Hematopoietic multipotent progenitor cell treated with erythropoietin and hydrocortisone succinate and interleukin-3 and kit ligand, for 17 days (in vitro differentiated cells): Measurements from ENCODE around the gene WDR17.

ENCODE experiments used
- DNase-seq: peaks from one replicate; pipeline ENCODE4 v3.0.0-alpha.2; 2015; ENCODE audit warnings: low spot score

Gene WDR17

DNA sequence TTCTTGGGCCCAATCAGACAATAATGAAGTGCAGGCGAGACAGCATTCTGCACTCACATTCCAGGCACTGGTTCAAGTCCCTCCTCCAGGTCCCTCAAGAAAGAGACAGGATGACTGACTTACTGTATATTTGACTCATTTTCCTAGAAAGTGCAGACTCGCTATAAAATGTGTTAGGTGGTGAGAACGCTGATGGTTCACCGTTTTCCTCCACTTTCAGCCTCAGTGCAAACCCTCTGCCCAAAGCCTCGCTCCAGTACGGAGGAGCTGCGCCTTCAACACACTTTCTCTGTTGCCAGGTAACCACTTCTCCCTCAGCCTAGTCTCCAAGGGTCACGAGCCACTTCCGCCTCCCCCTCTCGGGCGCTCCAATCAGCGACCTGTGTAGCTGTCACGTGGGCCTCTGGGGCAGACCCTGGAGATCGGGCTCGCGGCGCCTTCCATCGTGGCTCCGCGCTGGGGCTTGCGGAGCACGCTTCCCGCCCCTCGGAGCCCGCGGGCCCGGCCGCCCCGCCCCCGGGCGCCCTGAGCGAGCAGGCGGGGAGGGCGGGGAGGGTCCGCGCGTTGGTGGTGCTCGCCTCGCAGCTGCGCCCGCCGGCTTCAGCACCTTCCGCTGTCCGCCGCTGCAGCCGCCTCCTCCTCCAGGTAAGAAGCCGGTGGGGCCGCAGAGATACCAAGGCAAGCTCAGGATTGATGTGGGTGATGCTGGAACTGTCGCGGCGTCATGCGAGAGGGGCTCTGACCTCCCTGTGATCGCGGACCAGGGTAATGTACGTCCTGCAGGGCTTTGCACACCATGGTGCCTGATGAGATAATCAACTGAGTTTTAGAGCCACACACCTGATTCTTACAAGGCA lies at the start of gene WDR17:
Gene WDR17, plus strand, starts transcription at position 407 of the 857 bp plus-strand sequence. CDS start 45,740 bp downstream, outside the sequence.
- peak; percentile 21 for DNase-seq

DNA sequence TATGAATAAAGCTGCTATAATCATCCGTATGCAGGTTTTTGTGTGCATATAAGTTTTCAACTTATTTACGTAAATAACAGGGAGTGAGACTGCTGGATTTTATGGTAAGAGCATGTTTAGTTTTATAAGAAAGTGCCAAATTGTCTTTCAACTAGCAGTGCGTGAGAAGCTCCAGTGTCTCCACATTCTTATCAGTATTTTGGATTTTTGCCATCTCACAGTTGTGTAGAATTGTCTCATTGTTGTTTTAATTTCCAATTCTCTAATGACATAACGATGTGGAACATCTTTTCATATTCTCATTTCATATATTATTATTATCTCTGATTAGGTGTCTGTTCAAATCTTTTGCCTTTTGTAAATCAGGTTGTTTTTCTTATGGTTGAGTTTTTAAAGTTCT lies 49.0 kb upstream of the WDR17 start:
- no peak for DNase-seq

DNA sequence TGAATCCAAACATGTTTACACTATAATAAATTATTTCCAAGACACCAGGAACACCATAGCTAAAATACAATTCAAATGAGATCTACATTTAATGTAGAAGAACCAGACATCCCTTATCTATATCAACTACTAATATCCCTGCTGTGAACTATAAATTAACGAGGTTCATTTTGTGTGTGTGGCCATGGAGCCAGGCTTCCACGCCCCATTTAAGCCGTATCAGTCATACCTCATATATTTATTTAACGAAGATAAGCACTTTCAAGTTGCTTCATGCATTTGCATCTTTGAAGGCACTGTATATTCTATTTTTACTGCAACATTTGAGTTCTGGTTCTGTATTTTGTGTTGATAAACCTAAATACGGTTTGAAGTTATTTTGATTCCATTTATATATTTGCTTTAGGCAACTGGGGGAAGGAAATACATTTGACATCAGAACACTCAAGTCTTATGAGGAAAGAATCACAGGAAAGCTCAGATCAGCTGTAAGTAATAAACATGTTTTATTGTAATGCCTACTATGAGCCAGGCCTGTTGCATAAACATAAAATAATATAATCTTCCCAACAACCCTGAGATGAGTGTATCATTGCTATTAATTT lies 45.1 kb upstream of the WDR17 start:
- DNase-seq, result no peak

DNA sequence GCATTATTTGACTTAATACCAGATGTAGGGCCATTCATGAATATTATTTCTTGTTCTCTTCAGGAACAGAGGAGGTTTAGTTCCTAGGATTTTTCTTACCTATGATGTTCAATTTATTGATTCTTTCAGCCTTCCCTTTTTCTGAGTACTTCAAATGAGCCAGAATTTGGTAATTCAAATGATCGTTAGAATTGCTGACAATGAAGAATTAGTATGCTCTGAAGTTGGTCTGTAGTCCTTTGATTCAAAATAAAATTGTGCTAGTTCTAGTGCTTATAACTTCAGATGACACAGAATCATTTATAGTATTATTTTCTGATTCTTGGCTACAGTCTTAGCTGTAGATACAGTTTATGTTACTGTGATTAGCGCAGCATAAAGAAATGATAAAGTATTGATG lies 35.2 kb upstream of the WDR17 start:
- DNase-seq, result no peak

DNA sequence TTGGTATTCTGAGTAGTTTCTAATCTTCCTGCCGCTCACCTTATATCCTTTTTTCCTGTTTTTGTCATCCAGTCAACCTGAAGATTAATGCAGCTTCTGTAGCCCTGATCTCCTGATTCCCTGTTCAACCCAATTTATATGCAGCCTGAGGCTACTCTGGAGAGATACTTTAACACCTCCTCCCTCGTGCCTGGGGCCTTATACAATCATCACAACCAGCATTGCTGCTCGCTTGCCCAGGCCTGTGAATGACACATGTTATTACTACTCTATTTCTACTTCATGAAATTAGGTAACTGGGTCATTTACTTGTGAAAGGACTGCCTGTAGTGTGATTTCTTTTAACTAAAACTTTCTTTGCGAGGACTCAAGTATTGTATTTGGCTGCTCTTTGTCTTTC lies 33.7 kb upstream of the WDR17 start:
- DNase-seq, result no peak

DNA sequence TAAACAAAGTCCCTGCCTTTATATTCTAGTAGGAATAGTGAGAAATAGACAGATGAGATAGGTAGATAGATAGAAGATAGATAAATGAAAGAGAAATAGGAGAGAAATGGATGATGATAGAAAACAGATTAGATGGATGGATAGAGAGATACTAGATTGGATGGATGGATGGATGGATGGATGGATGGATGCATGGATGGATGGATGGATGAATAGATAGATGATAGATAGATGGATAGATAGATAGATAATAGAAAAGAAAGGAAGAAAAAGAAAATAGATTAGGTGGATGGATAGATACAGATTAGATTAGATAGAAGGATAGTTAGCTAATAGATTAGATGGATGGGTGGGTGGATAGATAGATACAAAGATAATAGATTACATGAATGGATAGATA lies 33.2 kb upstream of the WDR17 start:
- no peak for DNase-seq

DNA sequence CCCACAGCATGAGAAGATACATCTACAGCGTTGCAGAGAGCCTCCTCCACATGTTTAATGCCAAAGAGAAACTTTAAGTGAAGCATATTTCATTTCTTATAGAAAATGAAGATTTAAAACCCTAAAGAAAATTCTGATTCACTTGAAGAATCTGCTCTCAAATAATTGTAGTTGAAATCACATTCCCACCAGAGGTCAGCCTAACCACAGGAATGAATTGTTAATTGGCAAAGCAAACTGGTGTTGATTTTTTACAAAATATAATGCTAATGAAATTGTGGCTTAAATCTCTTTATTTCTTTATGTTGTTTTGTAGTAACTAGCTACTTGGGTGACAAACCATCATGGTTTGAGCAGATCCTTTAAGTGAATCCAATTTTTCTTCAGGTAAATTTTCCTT lies 31.1 kb upstream of the WDR17 start:
- DNase-seq, result no peak

DNA sequence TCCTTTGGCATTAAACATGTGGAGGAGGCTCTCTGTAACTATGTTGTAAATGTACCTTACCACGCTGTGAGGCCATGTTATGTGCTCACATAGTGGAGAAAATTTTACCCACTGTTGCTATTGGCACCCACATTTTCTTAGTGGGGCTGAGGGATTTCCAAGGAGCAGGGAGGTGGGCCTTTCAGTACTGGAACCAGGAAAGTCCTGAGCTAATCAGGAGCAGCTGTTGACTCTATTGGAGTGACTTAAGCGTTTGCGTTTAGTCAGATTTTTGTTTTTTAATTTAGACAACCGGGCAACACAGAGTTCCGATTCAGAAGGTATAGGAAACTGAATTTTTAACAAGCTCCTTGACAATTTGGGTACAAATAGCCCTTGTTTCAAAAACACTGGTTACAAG lies 30.7 kb upstream of the WDR17 start:
- DNase-seq, result no peak

DNA sequence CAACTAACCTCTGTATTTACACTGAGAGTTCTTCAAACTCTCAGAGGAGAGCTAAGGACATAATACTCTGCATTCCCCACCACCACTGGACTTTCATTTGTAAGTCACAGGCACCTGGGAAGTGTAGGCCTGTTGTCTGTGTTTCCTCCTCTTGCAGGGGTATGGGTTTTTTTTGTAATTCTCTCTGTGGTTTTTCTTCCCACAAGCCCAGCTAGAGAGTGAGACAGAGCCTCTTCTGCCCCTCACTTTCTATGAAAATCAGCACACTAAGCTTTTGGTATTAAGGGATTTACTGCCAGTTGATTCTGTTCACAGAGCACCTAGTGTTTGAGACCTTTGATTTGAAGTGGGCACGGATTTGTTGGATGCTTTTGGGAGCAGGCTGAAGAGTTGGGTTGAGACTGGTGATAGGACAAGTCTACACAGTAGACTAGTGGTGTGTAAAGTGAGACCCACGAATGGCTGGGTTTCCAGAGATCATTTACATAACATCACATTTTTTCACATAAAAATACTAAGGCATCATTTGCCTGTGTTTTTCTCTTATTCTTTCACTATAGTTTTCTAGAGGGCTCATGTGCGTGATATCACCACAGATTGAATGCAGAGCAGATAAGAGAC lies 28.9 kb upstream of the WDR17 start:
- no peak for DNase-seq

DNA sequence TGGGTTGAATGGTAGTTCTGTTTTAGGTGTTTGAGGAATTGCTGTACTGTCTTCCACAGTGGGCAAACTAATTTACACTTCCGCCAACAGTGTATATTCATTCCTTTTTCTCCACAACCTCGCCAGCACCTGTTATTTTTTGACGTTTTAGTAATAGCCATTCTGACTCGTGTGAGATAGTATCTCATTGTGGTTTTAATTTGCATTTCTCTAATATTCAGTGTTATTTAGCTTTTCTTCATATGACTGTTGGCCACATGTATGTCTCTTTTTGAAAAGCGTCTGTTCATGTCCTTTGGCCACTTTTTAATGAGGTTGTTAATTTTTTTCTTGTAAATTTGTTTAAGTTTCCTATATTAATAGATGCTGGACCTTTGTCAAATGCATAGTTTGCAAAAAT lies 26.9 kb upstream of the WDR17 start:
- no peak for DNase-seq

DNA sequence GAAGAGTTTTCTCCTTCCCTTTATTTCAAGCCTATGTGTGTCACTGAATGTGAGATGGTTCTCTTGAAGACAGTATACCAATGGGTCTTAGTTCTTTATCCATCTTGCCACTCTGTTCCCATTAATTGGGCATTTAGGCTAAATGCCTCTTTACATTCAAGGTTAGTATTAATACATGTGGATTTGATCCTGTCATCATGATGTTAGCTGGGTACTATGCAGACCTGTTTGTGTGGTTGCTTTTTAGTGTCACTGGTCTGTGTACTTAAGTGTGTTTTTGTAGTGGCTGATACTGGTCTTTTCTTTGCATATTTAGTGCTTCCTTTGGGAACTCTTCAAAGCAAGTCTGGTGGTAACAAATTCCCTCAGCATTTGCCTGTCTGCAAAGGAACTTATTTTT lies 23.4 kb upstream of the WDR17 start:
- DNase-seq, result no peak

DNA sequence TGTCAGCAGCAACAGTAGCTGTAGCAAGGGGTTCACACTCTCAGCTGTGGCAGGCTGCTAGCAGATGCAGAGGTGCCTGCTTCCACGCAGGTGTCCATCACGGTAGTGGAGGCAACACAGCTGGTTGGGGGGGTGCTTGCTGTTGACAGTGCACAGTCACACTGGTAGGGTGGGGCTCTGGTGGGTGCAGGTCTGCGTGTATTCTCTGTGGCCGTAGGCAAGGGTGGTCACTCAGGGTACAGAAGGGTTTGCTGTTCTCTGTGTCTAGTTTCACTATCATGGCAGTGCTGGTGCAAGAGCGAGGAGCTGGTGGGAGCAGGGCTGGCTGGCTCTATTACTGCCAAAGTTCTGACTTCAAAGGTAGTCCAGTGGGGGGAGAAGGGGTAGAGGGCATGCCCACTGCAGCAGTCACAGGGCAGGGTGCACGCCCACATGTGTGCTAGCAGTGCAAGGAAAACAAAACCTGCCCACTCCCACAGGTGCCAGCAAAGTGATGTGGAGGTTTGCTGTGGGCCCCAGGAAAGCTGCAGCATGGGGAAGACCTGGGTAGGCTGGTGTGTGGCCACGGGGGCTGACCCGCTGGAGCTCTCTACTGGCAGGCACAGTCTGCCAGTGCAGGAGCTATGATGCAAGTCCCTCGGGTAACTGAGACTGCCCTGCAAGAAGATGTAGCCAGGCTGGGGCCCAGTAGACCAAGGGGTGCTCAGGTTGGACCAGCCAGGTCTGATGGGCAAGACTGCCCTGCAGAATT lies 21.6 kb upstream of the WDR17 start:
- DNase-seq, result no peak

DNA sequence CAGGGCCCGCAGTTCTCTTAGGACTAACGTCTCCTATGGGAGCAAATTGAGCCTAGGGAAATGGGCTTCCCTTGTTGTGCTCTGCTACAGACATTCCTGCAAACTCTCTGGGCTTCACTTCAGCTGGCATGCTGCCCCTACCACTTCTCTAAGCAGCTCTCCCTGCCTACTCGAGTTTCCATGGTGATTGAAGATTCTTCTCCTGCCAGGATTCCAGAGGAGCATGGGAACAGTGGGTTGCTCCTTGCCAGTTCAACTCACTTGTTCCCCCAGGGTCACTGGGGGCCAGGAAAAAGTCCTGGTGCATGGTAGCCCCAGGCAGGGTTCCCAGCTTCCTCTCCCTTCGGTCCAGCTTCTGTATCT lies 21.1 kb upstream of the WDR17 start:
- no peak for DNase-seq

DNA sequence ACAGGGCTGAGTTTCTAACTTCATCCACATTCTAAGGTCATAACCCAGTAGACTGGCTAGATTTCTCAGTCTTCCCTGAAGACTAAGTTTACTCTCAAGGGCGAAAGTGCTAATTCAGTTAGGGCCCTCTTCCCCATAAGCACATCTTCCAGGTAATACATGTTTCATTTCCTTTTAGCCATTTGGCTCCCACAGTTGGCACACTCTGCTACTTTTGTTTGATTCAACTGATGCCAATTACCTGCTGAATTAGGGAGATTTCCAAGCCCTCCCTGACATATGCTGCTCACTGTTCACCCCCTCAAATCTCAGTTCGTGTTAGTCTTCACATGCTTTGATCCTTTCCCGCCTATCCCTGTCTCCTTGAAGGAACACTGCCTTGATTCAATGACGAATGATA lies 17.0 kb upstream of the WDR17 start:
- no peak for DNase-seq

DNA sequence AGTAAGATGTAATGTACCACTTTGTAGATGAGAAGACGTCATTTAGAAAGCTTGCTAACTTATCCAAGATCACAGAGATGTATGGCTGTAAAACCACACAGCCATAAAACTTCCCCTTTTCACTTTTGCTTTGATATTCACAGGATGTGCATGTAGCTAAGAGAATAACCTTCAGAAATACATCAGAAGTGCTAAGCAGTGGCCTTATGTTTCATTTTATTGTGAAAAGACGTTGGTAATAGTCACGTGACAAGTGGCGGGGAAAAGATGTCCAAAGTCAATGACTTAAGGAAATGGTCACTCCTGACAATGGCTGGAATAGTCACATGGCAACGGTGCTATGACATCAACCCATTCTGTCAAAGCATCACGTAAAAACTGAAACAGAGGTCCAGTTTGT lies 12.9 kb upstream of the WDR17 start:
- DNase-seq, result no peak

DNA sequence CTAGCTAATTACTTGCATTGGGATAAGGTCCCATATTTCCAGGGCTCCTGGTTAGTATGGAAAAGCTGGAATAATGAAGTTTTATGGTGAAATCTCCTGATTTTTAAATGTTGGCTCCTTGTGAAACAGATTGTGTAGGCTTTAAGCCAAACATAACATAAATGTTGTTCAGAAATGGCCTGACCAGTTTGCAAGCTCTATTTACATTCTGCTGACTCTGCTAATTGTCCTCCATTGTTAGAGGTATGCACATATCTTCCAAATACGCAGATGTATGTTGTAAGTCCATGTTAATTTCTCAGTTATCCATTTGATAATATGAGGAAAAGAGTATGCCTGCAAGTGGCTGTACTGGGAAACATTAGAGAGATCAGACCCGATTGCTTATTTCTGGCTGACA lies 11.9 kb upstream of the WDR17 start:
- no peak for DNase-seq

DNA sequence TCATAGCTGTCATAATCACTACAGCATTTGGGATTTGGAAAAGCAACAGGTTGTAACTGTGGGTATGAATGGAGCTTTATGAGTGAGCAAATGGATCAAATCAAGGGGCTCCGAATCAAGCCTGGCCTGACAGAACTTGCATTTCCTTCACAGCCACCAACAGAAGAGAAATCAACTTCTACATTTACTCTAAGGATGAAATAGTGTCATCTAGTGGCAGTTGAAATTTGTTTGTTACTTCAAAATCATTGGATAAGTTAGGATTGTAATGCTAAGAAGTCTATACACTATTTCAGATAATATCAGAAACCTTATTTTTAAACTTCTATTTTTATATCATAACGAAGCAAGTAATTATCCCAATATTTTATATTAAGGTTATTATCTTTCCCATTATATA lies 10.7 kb upstream of the WDR17 start:
- DNase-seq, result no peak

DNA sequence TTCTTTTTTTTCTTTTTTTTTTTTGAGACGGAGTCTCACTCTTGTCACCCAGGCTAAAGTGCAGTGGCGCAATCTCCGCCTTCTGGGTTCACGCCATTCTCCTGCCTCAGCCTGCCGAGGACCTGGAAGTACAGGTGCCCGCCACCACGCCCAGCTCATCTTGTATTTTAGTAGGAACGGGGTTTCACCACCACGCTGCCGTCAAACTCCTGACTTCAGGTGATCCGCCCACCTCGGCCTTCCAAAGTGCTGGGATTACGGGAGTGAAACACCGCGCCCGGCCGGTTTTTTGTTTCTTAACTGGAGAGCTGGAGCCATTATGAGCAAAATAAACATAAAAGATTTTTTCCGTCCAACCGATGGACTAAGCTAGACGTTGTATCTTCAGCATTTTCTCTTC lies 1.9 kb upstream of the WDR17 start:
- DNase-seq, result no peak

DNA sequence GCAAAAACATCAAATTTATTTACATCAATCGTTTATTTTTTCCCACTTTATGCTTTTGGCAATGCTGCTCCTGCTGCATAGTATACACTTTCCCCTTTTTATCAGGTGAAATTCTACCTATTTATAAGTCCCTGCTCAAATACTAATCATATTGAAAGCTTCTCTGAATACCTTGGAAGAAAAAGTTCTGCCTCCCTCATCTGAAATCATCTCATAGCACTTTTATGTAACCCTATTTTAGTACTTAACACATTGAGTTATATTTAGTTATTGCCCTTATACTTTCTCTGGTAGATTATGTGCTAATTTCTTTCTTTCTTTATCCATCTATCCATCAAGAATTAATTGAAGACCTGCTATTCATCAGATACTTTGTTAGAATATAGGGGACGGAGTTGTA lies 1.1 kb upstream of the WDR17 start:
- no peak for DNase-seq

DNA sequence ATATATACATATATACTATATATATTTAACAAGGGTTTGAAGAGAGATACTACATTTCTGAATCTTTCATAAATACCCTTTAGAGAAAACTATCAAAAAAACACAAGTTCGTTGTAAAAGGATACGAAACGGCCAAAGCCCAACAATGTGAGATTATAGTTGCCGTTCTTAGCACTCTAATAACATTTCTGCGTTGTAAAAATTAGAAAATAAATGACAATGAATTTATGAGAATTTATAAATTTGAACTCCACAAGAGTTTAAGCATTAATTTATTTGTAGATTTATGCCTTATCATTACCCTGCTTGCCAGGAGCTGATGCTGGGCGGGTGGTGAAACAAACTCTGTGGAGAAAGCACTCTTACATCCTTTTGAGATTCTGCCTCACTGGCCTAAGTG lies 1.1 kb downstream of the WDR17 start:
- no peak for DNase-seq

DNA sequence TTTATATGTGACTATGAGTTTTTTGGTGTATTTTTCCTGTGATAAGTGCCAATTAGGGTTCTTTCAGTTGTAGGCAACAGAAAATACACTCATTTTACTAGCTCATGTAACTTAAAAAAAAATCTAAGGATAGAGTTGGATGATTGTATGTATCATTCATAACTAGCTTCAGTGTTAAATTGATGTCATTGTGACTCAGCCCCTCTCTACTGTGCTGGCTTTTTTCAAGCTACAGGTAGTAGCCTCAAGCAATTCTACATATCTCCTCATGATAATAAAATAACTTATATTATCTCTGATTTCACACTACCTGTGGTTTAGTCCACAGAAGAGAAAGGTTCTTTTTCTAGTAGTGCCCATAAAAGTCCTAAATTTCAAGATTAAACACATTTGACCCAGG lies 11.9 kb downstream of the WDR17 start:
- DNase-seq, result no peak

DNA sequence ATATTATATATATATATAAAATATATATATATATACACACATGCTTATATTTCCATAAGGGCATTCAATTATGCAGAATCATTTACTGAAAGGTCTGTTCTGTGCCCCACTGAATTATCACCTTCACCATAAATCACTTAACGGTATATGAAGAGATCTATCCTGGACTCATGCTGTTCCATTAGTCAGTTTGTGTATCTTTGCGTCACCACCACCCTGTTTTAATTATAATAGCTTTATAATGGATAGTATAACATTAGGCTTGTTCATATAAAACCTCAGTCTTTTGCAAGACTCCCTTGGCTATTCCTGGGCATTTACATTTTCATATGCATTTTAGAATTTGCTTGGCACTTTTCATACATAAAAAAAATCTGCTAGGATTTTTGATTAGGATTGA lies 19.1 kb downstream of the WDR17 start:
- no peak for DNase-seq

DNA sequence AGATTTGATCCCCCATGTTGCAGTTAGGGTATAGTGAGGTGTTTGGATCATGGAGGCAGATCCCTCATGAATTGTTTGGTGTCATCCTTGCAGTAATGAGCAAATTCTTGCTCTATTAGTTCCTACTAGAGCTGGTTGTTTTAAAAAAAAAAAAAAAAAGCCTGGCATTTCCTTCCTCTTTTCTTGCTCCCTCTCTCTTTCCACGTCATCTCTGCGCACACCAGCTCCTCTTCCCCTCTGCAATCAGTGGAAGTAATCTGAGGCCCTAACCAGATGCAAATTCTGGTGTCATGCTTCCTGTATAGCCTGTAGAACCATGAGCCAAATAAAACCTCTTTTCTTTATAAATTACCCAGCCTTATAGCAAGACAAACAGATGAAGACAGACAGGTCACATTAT lies 24.5 kb downstream of the WDR17 start:
- no peak for DNase-seq
